HepG2 (cell line): ENCODE results near the gene ARMC3. TPM values are rescaled to one million over a fixed set of nuclear protein-coding genes. Genes with fewer than 3 reads are reported as not detected.

ENCODE experiments used
- ATAC-seq: fragments of 200-7000 bp; cut with Tn5 transposase; 3 replicates; pipeline ENCODE4 v1.9.1; 2020; ENCODE audit warnings: mild to moderate bottlenecking, moderate library complexity
- BruUV-seq: library from RNA; stranded (reverse); fragments of 400-500 nt; replicated peaks from 2 replicates; lab custom pipeline; 2021; lab: Mats Ljungman, UMichigan
- CTCF ChIA-PET: fragments of 300-600 bp; formaldehyde crosslinking; extraction: SDS; loops from one replicate; lab custom pipeline; 2021; ENCODE audit warnings: low total read pairs, inconsistent platforms, low intra/inter-chr PET ratio; lab: Yijun Ruan, JAX
- POLR2A ChIA-PET: fragments of 350-600 bp; sonication (Branson Sonifier 250); formaldehyde crosslinking; loops from one replicate; lab custom pipeline; 2020; ENCODE audit warnings: antibody characterized with exemption, inconsistent platforms; lab: Yijun Ruan, JAX
- DNase-seq: peaks from one replicate; pipeline ENCODE4 v3.0.0-alpha.2; 2015; ENCODE audit warnings: low spot score
- FAIRE-seq: peaks from 3 replicates; lab custom pipeline; 2011; peaks lifted over from hg19 to GRCh38; lab: Jason Lieb, UNC
- H2AFZ ChIP-seq: one replicate; pipeline ENCODE4 v1.6.1; 2011; ENCODE audit warnings: low read length, inconsistent platforms
- H3K27ac ChIP-seq: fragments of 300-600 bp; 3 replicates; pipeline ENCODE4 v1.8.0; 2011; ENCODE audit warnings: mixed run types, mild to moderate bottlenecking, mixed read lengths, low read length, inconsistent platforms; ENCODE audit not compliant: insufficient read depth; ENCODE audit errors: extremely low read length
- H3K27me3 ChIP-seq, 2 experiments: fragments of 200-600 bp in 1 of 2; 2 replicates in 1 of 2; 3 replicates in 1 of 2; pipeline versions ENCODE4 v1.6.0 to v1.8.0; 2011; ENCODE audit warnings: low read length in 2 of 2, mild to moderate bottlenecking in 2 of 2, moderate library complexity in 2 of 2, inconsistent platforms in 1 of 2; ENCODE audit not compliant: insufficient read depth in 2 of 2, control insufficient read depth in 1 of 2
- H3K36me3 ChIP-seq, 2 experiments: fragments of 200-600 bp in 1 of 2; replicated peaks in 1 of 2; 2 replicates in 1 of 2; 3 replicates in 1 of 2; pipeline versions ENCODE4 v1.5.1 to v1.8.0; 2011; ENCODE audit warnings: low read length in 2 of 2, inconsistent platforms in 1 of 2; ENCODE audit not compliant: insufficient read depth in 2 of 2, control insufficient read depth in 1 of 2
- H3K4me1 ChIP-seq: 2 replicates; pipeline ENCODE4 v1.5.1; 2012; ENCODE audit warnings: low read length, inconsistent platforms; ENCODE audit not compliant: insufficient read depth
- H3K4me2 ChIP-seq: 2 replicates; pipeline ENCODE4 v1.6.0; 2011; ENCODE audit warnings: low read depth, low read length, inconsistent platforms
- H3K4me3 ChIP-seq, 3 experiments: fragments of 200-600 bp in 1 of 3; sonication (generic), shearing (Covaris generic) in 1 of 3; replicated peaks in 1 of 3; 2 replicates each; pipeline ENCODE4 v1.5.1; 2011 to 2016; ENCODE audit warnings: low read length in 3 of 3, inconsistent platforms in 2 of 3, low read depth in 2 of 3, mild to moderate bottlenecking in 2 of 3, control low read depth in 1 of 3, mixed read lengths in 1 of 3; ENCODE audit not compliant: insufficient read depth in 1 of 3
- H3K79me2 ChIP-seq: one replicate; pipeline ENCODE4 v1.6.1; 2011; ENCODE audit warnings: low read length, inconsistent platforms; ENCODE audit not compliant: insufficient read depth
- H3K9ac ChIP-seq: 2 replicates; pipeline ENCODE4 v1.6.0; 2011; ENCODE audit warnings: mild to moderate bottlenecking, low read depth, low read length, inconsistent platforms; ENCODE audit not compliant: insufficient read depth
- H3K9me3 ChIP-seq: 2 replicates; pipeline ENCODE4 v1.5.1; 2012; ENCODE audit warnings: mild to moderate bottlenecking, low read length
- H4K20me1 ChIP-seq: 2 replicates; pipeline ENCODE4 v1.6.0; 2011; ENCODE audit warnings: inconsistent platforms, mild to moderate bottlenecking, low read length, moderate library complexity; ENCODE audit not compliant: insufficient read depth
- BRD4 ChIP-seq: sonication (generic); formaldehyde crosslinking; IDR thresholded peaks from 2 replicates; pipeline ENCODE4 v1.4.0; 2020; ENCODE audit warnings: missing genetic modification reagents
- DMAP1 ChIP-seq: IDR thresholded peaks from 2 replicates; pipeline ENCODE4 v1.6.1; 2016
- ZBTB8A ChIP-seq: sonication (generic); formaldehyde crosslinking; IDR thresholded peaks from 2 replicates; pipeline ENCODE4 v1.4.0; 2020; ENCODE audit warnings: mild to moderate bottlenecking, low read depth, missing genetic modification reagents, borderline replicate concordance
- ZNF136 ChIP-seq: sonication (generic); formaldehyde crosslinking; IDR thresholded peaks from 2 replicates; pipeline ENCODE4 v1.8.1; 2022; ENCODE audit warnings: low read depth, mild to moderate bottlenecking, moderate library complexity, missing genetic modification reagents
- ZNF558 ChIP-seq: sonication (generic); formaldehyde crosslinking; IDR thresholded peaks from 2 replicates; pipeline ENCODE4 v1.9.0; 2022; ENCODE audit warnings: mild to moderate bottlenecking, missing genetic modification reagents, borderline replicate concordance
- ZNF567 ChIP-seq: sonication (generic); formaldehyde crosslinking; IDR thresholded peaks from 2 replicates; pipeline ENCODE4 v1.8.1; 2023; ENCODE audit warnings: mild to moderate bottlenecking, missing genetic modification reagents, borderline replicate concordance
- WGBS: methylation state at CpG from one replicate; pipeline ENCODE4 v1.1.6; 2017; ENCODE audit warnings: low lambda C conversion rate; 5-methylcytosine and 5-hydroxymethylcytosine counted together
- in situ Hi-C: cut with HindIII; loops from 2 replicates; pipeline ENCODE4 v1.10.0; 2017; ENCODE audit warnings: low pct_unique_long_range_greater_than_20kb; ENCODE audit not compliant: extremely low pct_ligation_motif_present
- intact Hi-C: fragments of 100-400 bp; cut with micrococcal nuclease; formaldehyde crosslinking; loops from one replicate; pipeline ENCODE4 v1.10.0; 2022; ENCODE audit not compliant: unreplicated experiment
- polyA plus RNA-seq, 8 experiments: library from polyadenylated mRNA; depleted of rRNA in 3 of 8; stranded (reverse) in 7 of 8; unstranded in 1 of 8; fragments of >200 nt; fragmentation: Illumina TruSeq in 4 of 8; extraction: Trizol in 4 of 8; gene quantifications; 2 replicates each; pipeline versions ENCODE4 v1.2.1 to v1.2.3, GENCODE V29; 2011 to 2016; ENCODE audit warnings: low read depth in 4 of 8, missing spikeins in 1 of 8, mixed read lengths in 1 of 8; ENCODE audit not compliant: insufficient read depth in 1 of 8
- total RNA-seq, 5 experiments: library from RNA; depleted of rRNA; stranded (reverse); fragments of >200 nt; fragmentation: Illumina TruSeq; extraction: Trizol; gene quantifications; 2 replicates each; pipeline ENCODE4 v1.2.3, GENCODE V29; 2016; ENCODE audit warnings: low read depth in 1 of 5
- TF ChIP-seq, protein P1 (sequence below): sonication (generic); formaldehyde crosslinking; IDR thresholded peaks from 2 replicates; pipeline ENCODE4 v1.4.0; 2020; ENCODE audit warnings: low read depth, missing genetic modification reagents

The ARMC3 gene
- total and polyA plus RNA-seq, 2 of the 13 experiments (the other 11 are each of a cell fraction or from before 2014, with no cell fraction given) = not detected

- POLR2A ChIA-PET = no interaction called here
Measured at GRCh38 chr10:23031318-23031717, 103.5 kb downstream of the ARMC3 start.

More at GRCh38 chr10:23031318-23031717, 103.5 kb downstream of the ARMC3 start:
- Histone ChIP-seq H3K9ac (no peak overlapping the region), H3K9me3 (no peaks in the 10 kb centered on the region), H3K27me3 (no peaks in the 10 kb centered on the region; a peak in 1 of 5 replicates), H4K20me1 (no peaks in the 10 kb centered on the region), H3K79me2 (no peaks in the 10 kb centered on the region), H3K4me3 (no peak overlapping the region), H3K27ac (no peak overlapping the region), H3K36me3 (no peaks in the 10 kb centered on the region), H3K4me1 (no peaks in the 10 kb centered on the region), H2AFZ (no peak overlapping the region), H3K4me2 (no peak overlapping the region)
- FAIRE-seq (no peak), DNase-seq (no peak), ATAC-seq (no peak)
- TF ChIP-seq DMAP1 (CRISPR knock-in tag) = no peak
- no peak for TF ChIP-seq BRD4 (CRISPR knock-in tag)
- no peak for TF ChIP-seq ZNF558 (CRISPR knock-in tag)
- no peak for TF ChIP-seq ZNF567 (CRISPR knock-in tag)
- no peak for TF ChIP-seq ZBTB8A (CRISPR knock-in tag)
- TF ChIP-seq, protein P1, sequence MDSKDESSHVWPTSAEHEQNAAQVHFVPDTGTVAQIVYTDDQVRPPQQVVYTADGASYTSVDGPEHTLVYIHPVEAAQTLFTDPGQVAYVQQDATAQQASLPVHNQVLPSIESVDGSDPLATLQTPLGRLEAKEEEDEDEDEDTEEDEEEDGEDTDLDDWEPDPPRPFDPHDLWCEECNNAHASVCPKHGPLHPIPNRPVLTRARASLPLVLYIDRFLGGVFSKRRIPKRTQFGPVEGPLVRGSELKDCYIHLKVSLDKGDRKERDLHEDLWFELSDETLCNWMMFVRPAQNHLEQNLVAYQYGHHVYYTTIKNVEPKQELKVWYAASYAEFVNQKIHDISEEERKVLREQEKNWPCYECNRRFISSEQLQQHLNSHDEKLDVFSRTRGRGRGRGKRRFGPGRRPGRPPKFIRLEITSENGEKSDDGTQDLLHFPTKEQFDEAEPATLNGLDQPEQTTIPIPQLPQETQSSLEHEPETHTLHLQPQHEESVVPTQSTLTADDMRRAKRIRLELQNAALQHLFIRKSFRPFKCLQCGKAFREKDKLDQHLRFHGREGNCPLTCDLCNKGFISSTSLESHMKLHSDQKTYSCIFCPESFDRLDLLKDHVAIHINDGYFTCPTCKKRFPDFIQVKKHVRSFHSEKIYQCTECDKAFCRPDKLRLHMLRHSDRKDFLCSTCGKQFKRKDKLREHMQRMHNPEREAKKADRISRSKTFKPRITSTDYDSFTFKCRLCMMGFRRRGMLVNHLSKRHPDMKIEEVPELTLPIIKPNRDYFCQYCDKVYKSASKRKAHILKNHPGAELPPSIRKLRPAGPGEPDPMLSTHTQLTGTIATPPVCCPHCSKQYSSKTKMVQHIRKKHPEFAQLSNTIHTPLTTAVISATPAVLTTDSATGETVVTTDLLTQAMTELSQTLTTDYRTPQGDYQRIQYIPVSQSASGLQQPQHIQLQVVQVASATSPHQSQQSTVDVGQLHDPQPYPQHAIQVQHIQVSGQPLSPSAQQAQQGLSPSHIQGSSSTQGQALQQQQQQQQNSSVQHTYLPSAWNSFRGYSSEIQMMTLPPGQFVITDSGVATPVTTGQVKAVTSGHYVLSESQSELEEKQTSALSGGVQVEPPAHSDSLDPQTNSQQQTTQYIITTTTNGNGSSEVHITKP (CRISPR knock-in tag) = no peak
- TF ChIP-seq ZNF136 = no peak
- CTCF ChIA-PET = no interaction called here
- BruUV-seq = no TSS peak
- in situ Hi-C loops (no loop called here), intact Hi-C loops (no loop called here)
- 28% methylated on average over 3 of the region's 3 CpGs for WGBS
